GM19324 (cell line): Measurements from ENCODE around the gene PPFIBP2.

Experiments
- ATAC-seq: cut with Tn5 transposase; IDR thresholded peaks from one replicate; pipeline ENCODE4 v1.9.1; 2021; ENCODE audit warnings: mild to moderate bottlenecking, moderate library complexity; ENCODE audit not compliant: unreplicated experiment, low FRiP score

PPFIBP2 gene

DNA sequence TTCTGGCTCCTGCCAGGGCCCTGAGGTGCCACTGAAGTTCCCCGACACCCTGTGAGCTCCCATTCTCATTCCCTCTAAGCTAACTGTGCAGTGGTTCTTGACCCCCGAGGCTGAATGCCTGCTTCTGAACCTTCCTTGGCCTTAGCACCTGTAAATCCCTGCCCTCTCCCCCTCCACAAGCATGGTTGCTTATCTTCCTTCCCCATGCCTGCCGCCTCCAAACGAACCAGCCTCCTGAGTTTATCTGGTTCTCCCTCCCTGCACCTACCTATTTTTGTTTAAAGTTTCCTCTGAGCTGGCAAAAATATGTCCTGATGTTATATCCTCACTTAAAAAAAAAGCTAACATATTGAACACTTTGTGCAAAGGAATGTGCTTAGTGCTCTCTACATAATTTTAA lies 33.9 kb downstream of the PPFIBP2 start:
- ATAC-seq = no peak

DNA sequence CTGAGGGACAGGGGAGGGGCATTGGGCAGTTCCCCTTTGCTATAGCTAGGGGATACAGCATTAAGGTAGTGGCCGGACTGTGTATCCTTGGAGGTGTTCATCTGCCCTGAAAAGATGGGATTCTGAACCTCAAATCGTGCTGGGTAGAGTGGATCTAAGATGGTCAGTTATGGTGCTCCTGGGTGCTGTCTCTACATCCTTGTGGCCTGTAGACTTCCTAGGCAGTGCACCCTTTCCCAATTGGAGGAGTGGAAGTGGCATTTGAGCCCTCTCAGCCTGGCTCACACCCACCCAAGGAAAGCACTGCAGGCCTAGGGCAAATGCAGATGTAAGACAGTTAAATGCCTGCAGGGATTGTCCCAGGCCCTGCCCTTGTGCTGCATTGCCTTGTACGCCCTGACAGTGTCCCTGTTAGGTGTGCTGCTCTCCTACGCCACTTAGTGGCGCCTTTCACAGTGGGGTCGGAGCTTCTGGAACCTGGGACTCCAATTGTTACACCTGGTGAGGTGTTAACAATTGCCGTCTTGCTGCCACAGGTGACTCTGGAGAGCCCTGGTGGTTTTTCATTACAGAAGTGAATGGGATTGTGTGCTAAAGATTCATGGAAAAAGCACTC lies 35.0 kb downstream of the PPFIBP2 start:
- peak; percentile 69 for ATAC-seq

DNA sequence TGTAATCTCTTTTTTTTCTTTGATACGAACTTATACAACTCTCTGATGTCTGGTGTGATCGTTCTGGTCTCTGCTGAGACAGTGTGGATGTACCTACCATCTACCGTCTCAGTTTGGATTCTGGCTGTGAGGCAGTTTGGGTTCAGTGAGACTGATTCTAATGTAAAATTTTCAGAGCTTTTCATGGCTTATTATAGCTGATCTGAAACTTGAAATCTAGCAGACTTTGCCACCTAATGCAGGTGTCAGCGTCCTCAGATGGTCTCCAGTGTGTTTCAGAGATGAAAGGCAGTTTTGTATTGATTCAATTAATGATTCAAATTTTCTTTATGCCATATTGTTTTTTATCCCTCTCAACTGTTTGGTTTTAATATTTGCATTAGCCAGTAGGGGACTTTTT lies 35.9 kb downstream of the PPFIBP2 start:
- ATAC-seq = no peak

DNA sequence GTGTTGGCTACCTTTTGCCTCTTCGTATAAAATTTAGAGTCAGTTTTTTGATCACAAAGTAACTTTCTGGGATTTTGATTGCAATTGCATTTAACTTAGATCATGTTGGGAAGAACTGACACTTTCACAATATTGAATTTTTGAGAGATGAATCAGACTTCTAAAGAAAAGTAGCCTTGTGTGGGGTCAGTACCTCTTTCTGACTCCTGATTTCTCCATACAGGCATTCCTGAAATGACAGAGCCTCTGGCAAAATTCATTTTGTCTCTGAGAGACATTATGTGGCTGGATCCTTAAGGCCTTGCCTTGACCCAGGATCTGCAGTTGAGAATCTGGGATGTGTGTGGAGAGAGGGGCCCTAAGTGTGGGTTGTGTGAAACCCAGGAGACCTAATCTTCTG lies 37.8 kb downstream of the PPFIBP2 start:
- no peak for ATAC-seq

DNA sequence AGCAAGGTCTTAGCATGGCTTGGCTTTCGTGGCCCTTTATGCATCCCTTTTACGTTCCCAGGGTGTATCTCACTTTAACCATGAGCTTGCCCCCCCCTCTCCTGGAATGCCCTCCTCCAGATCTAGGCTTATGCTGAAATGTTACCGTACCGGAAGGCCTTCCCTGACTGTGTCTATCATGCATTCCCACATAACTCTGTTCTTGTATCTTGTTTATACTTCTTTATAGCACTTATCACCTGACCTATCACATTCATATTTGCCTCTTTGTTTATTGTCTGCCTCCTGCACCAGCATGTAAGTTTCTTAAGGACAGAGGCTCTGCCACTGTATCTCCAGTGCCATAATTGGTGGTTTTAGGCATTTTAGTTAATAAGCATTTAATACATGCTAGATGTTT lies 38.9 kb downstream of the PPFIBP2 start:
- no peak for ATAC-seq

DNA sequence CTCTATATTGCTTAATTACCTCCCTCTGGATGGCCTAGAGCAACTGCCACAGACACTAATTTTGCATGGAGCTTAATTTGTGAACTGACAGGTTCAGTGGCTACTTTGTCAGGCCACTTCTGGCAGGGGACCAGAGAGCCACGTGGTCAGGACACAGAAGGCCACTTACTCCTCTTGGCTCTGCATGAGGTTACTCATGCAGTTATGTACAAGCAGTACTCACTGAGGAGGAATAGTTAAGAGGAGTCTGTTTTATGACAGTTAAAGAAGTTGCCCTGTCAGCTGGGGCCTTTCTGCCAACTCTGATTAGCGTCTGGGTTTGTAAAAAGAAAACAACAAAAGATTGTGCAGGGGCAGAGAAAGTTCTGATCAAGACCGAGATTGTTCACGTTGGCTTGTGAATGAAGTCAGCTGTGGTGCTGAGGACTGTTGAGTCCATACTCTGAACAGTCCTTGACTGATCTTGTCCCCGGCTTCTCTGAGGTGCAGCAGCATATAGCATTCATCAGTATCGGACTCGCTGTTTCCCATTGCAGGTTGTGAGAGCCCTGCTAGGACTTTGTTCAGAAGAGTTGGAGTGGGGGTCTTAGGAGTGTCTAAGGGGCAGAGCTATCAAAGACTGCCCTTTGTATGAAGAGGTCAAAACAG lies 41.4 kb downstream of the PPFIBP2 start:
- ATAC-seq = no peak

DNA sequence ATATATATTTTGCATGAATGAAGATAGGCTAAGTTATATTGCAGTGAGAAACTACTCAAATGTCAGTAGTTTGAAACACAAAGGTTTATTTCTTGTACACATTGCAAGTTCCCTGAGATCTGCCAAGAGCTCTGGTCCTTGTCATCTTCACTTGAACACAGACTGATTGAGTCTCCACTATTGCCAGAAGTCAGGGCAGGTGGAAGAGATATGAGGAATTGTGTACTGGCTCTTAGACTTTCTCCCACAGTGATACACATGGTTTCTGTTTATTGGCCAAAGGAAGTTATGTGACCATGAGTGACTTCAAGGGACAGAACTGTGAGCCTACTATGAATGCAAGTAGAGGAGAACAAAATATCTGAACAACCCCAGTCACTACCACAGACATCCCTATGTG lies 44.2 kb downstream of the PPFIBP2 start:
- ATAC-seq = no peak

DNA sequence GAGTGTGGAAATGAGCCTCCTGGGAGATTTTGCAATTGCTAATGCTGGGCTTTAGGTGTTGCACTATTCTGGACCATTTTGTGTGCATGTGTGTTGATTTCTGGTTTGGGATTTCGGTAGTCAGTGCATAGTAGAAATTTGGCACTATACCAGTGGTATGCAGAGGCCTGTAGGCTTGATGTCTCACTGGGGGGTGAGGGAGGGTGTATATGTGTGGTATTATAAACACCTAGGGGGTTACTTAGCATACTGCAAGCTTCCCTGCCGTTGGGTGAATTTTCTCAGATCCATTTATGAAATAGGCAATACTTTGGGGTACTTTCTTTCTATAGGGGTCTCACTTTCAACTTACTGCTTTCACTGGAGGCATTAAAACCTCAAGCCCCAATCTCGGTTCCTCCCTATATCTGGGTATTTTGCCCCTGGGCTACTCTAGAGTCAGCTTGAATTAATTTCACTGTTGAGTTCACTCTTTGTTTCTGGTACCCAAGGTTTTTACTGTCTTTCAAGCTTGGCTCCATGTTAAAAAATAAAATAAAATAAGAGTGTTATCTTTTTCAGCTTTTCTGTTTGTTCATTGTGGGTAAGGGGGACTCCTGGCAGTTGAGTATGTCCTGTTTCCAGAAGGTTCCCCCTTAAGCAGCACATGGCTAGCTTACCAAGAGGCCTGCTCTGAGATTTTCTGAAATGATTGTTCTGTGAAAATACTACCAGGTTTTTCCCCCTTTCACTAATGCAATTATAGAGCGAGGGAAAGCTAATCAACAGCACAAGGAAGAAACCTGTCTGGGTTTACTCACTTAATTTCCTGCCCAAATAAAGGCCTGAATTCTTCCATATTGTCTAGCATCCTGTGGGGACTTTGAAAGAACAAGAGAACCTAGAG lies 45.8 kb downstream of the PPFIBP2 start:
- ATAC-seq = peak; percentile 64

DNA sequence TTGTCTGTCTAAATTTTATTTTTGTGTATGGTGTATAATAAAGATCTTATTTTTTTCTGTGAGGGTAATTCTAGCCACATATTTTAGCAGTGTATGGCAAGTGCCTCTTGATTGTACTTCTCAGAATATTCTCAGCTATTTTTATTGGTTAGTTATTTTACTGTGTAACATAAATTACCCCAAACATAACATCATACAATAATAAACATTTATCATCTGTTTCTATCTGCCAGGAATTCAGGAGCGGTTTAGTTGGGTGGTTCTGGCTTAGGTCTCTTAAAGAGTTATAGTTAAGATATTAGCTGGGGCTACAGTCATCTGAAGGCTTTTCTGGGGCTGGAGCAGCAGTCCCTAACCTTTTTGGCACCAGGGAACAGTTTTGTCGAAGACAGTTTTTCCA lies 47.8 kb downstream of the PPFIBP2 start:
- ATAC-seq = no peak

DNA sequence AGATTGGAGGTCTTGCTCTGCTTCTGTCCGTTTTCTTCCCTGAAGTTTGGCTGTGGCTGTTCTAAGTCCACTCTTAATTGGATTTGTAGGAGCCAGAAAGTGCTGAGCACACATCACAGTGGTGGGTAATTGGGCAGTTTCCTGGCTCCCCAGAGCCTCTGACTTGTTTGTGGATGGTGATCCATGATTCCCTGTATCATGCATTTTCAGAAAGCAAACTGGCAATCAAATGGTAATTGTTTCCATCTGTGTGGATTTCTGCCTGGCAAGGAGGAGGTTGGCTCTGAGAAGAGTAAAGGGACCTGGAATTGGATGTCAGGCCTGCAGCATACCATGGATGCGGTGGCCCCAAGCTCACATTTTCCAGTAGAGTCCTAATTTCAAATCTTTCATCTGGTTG lies 49.5 kb downstream of the PPFIBP2 start:
- ATAC-seq = no peak

DNA sequence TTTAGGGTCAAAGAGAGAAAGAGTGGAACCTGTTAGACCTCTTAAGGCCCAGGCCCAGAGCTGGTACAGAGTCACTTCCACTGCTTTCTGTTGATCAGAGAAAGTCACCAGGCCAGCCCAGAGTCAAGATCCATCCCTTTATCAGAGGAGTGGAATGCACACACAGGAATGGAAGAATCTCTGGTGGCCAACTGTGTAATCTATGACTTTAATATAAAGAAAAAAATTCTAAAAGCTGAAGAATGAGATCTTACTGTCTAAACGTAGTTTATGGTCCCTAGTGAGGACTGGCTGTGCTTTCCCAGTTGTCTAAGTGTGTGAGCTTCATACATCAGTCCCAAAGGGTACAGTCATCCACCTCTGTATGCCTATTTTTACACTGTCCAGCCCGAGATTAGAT lies 51.0 kb downstream of the PPFIBP2 start:
- no peak for ATAC-seq

DNA sequence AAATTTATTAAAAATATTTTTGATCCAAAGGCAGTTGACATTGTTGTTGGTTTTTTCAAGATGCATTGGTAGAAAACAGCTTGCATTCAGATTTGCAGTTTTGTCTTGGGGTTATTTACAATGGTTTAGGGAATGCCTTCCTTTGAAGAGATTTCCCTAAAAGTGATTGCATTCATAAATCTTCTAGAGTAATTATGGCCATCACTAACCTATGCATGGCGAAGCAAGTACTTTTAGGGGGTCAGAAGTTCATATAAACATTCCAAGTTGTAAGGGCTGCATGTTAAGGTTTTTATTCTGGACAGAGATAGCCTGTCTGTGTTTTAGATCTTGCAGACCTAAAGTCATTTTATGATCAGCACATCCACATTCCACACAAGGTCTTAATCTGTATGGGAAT lies 53.5 kb downstream of the PPFIBP2 start:
- no peak for ATAC-seq

DNA sequence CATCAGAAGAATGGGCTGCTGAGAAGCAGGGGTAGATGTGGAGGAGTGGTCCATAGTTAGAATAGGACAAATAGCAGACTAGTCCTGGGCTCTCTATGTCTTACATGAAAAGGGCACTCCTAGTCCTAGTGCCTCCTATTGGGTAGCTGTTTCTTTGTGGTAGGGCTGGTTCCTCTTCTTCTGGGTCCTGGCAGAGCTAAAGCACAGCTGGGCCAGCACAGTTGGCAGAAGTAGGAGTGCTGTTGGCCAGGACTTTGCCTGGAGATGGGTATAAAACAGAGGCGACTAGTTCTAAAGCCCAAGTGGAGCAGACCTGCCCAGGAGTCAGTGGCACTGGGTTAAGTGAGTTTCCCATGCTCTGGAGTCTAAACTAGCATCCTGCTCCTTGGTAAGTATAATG lies 55.2 kb downstream of the PPFIBP2 start:
- no peak for ATAC-seq

DNA sequence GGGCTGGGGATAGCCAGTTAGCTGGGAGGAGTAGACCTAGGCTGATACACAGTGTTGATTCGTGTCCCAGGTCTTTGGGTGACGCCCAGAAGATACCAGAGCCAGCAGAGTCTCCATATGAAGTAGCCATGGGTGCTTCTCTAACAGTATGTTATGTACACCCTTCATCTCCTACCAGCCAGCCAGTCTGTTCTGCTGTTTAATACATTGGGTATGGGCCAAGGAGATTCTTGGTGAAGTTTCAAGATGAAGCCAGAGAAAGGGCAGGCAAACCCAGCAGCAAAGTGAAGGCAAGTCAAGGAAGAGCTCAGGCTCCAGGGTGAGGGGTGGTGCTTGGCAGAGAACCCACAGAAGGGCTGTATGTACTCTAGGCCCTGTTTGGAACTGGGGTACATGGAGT lies 56.4 kb downstream of the PPFIBP2 start:
- no peak for ATAC-seq

DNA sequence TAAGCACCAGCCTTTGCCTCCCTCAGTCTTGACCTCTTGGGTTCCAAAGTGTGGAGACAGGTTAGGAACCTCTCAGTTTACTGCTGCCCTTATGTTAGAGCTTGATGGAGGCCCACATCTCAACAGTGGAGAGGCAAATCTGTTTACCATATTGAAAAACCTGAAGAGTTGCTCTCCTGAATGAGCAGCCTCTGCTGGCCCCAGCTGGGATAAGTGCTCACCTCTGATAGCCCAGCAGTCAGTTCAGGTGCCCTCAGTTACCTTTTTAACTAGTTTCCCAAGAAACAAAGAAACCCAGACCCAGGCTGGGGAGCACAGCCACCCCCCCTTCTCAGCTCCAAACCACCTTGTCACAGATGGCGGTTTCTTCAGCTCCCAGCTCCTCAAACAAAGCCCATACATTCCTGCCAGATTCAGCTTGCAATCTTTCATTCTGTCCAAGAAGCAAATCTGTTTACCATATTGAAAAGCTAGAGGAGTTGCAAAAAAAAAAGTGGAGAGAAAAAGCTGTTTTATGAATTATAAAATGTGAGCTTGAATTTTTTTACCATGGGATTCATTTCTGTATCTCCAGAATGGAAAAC lies 57.2 kb downstream of the PPFIBP2 start:
- ATAC-seq = no peak

DNA sequence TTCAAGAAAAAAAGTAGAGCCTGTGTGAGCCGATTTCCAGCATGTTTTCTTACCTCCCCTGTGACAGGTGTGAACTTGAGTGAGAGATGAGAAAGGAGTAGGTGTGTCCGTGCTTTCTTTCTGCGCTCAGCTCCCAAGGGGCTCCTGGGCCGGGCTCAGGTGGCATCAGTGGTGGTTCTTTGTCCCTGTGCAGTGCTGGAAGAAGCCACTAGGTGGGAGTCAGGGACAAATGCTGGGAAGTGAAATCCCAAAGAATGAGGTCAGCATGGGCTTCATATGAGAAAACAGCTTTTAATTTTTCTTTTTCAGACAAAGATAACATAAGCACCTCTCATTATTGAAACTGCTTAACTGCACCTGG lies 57.8 kb downstream of the PPFIBP2 start:
- ATAC-seq = no peak

DNA sequence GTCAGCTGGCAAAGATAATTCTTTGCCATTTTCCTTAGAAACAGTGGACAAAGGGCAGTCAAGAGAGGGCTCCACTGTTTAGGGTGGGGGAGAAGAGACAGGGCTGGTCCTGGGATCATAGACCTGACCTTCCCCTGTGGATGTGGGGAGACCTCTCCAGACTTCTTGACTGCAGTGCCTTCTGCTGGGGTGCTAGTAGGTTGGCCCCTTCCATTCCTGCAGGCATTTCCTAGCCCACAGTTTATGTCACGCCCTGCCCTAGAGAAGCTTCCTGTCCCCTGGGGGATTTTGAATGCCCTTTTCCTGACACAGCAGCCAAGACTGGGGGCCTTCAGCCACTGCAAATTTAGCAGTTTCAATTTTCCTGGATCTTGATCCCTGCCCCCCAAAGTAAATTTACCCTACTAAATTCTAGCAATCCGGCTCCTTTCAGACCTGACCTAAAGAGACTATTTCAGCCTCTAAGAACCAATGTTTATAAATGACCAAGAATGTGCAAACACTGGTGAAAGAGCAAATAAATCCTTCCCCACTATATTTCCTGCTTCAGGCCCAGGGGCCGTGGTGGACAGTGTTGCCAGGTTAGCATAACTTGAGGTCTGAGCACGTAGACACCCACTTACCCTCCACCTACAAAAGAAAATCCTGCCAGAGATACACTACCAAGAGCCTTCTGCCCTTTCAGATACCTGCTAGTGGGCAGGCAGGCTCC lies 58.4 kb downstream of the PPFIBP2 start:
- ATAC-seq = no peak

DNA sequence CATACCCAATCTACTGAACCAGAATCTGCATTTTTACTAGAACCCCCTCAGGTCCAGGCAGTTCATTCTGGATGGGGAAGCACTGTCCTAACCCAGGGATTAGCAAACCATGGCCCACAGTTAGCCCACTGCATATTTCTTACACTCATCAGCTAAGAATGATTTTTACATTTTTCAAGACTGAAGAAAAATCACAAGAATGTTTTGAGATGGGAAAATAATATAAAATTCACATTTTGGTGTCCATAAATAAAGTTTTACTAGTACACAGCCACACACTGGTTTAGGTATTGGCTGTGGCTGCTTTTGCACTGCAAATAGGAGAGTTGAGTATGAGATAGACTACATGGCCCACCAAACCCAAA lies 59.4 kb downstream of the PPFIBP2 start:
- no peak for ATAC-seq

DNA sequence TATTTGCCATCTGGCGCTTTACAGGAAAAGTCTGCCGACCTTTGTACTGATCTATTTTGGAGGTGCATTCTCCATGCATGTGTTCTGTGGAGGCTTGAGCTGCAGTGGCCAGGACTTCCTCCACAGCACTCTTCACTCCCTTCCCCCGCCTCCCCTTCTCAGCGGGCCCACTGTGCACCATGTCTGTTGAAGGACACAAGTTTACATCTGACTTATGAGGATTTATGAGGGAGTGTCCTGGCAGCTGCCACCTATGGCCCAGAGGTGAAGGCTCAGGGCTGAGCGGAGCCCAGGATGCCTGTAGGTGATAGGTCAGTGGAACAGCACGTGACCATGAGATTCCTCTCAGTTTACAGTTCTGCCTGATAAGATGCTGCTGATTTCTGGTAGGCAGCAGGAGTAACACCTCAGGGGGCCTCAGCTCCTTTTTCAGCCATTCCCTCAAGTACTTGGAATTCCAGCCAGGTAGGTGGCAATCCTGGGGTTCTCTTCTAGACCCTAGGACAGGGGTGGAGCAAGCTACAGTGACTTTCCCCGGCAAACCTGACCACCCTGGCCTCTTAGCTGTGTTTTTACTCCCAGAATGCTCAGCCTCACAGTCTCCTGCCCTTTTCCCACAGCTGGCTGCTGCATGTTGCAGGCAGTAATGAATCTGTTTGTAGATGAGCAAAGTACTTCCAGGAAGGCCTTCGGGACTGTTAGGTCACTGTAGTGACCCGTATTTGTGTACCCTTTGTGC lies 59.9 kb downstream of the PPFIBP2 start:
- no peak for ATAC-seq

DNA sequence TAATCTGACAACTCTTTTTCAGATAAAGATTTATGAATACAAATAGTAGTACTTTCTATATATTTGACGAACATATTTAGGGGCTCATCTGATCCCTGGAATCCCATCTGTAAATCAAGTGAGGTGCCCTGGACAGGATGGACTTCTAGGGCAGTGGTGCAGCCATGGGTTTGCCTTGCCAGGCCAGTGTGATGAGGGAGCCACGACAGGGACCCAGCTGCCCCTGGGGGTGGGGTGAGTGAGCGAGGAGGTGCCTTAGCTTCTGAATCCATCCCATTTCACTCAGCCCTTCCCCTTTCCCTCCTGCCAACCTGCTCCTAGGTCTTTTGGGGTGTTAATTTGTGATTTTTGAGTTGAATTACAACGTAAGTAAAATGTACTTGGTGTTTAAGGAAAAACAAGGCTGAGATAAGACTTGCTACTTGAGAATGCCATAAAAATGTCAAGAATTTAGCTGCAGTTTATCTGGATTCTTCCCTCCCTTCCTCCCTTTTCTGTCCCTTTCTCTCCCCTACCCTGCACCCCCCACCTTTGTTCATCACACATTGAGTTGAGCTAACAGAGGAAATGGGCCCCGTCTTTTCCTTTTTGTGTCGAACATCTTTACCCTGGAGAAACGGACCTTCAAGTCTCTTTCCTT lies 60.8 kb downstream of the PPFIBP2 start:
- ATAC-seq = no peak
